Measurements from ENCODE around the gene HSBP1L1. TPM values are rescaled to one million over a fixed set of nuclear protein-coding genes. Genes with fewer than 3 reads are reported as not detected.
"Not testable (repeated sequence)": the region's sequence is repeated elsewhere in the genome, so short reads cannot be mapped to it uniquely, and the experiment has no call there.

The HSBP1L1 gene
- total RNA-seq, 6 experiments from 2014 or later: 16.8 to 35.1 (median 23.7) TPM

DNA sequence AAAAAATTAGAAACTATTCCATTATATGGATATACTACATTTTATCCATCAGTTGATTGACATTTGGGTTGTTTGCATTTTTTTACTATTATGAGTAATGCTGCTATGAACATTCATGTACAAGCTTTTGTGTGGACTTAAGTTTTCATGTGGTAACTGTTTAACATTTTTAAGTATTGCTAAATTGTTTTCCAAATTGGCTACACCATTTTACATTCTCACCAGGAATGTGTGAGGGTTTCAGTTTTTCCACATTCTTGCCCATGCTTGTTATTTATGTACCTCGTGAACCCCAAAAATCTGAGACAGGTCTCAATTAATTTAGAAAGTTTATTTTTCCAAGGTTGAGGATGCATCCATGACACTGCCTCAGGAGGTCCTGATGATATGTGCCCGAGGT lies 27.1 kb downstream of the HSBP1L1 start:
- no peak for TF ChIP-seq POLR2A (IDR thresholded peaks at IDR 0.05)
- no peak for TF ChIP-seq CTCF (IDR thresholded peaks at IDR 0.05)
- no peak for DNase-seq
- intact Hi-C loops (cut with DNase I): loop anchor here in 1 of 2 donors (10.0 kb wide), 1 partner anchor 307 kb away; no protein-coding TSS in a partner anchor
- WGBS (ENCODE audit: insufficient coverage, low coverage, low lambda C conversion rate, missing lambda C conversion rate): 78% methylated on average over 2 of the region's 2 CpGs
- Histone ChIP-seq H3K9me3 (no peaks in the 10 kb centered on the region), H3K4me1 (peaks cover 0 to 16% (median 6%) of the 10 kb centered on the region in 4 donors), H3K27ac (no peak overlapping the region), H3K4me3 (no peak overlapping the region), H3K27me3 (no peaks in the 10 kb centered on the region), H3K36me3 (no peaks in the 10 kb centered on the region)
- ATAC-seq: no peak

GRCh38 chr18:79999701-80000100 lies 35.3 kb downstream of the HSBP1L1 start:
- H3K4me1 ChIP-seq, H3K27ac ChIP-seq, H3K36me3 ChIP-seq, ATAC-seq, DNase-seq, H3K9me3 ChIP-seq, H3K4me3 ChIP-seq, H3K27me3 ChIP-seq: not testable (repeated sequence)
- 85% methylated on average over 2 of the region's 2 CpGs for WGBS (ENCODE audit: insufficient coverage, low coverage, low lambda C conversion rate, missing lambda C conversion rate)
- intact Hi-C loops (cut with DNase I): loop anchor here in 1 of 2 donors (10.0 kb wide), 1 partner anchor 315 kb away; no protein-coding TSS in a partner anchor

DNA sequence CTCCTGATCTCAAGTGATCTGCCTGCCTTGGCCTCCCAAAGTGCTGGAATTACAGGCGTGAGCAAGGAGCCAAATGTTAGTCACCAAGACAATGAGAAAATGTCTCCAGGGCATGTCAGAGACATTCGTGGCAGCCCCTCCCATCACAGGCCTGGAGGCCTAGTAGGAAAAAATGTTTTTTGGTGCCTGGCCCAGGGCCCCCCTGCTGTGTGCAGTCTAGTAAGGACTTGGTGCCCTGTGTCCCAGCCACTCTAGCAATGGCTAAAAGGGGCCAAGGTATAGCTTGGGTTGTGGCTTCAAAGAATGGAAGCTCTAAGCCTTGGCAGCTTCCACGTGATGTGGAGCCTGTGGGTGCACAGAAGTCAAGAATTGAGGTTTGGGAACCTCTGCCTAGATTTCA lies 36.4 kb downstream of the HSBP1L1 start:
- WGBS (ENCODE audit: insufficient coverage, low coverage, low lambda C conversion rate, missing lambda C conversion rate): 45% methylated on average over 2 of the region's 3 CpGs
- no peak for ATAC-seq
- Histone ChIP-seq H3K4me3 (no peak overlapping the region), H3K36me3 (no peaks in the 10 kb centered on the region), H3K27ac (no peak overlapping the region), H3K9me3 (no peaks in the 10 kb centered on the region), H3K27me3 (no peaks in the 10 kb centered on the region), H3K4me1 (no peaks in the 10 kb centered on the region)
- no peak for DNase-seq
- no peak for TF ChIP-seq POLR2A (IDR thresholded peaks at IDR 0.05)
- no peak for TF ChIP-seq CTCF (IDR thresholded peaks at IDR 0.05)
- intact Hi-C loops (cut with DNase I): no loop called here

DNA sequence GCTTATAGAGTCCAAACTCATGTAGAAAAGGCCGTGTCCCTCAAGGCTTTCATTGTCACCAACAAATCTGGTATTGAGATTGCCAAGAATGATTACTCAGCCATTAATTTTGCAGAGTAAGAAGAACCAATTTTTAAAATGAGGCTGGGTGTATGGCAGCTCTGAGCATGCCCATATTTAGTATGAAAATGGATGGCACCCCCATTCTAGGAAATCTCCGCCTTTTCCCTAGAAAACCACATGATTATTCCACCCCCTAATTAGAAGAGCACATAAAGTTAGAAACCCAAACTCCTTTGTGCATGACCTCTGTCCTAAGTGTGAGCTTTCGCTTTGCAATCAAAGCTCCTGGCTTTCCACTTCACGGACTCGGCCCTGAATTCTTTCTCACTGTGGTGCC lies 38.0 kb downstream of the HSBP1L1 start:
- Histone ChIP-seq H3K4me1 (no peaks in the 10 kb centered on the region), H3K9me3 (no peaks in the 10 kb centered on the region), H3K27me3 (no peaks in the 10 kb centered on the region), H3K4me3 (no peak overlapping the region), H3K27ac (no peak overlapping the region), H3K36me3 (no peaks in the 10 kb centered on the region)
- WGBS (ENCODE audit: insufficient coverage, low coverage, low lambda C conversion rate, missing lambda C conversion rate): 80% methylated on average over 5 of the region's 5 CpGs
- intact Hi-C loops (cut with DNase I): no loop called here
- ATAC-seq: no peak
- DNase-seq: no peak
- TF ChIP-seq POLR2A (IDR thresholded peaks at IDR 0.05) (no peak), CTCF (IDR thresholded peaks at IDR 0.05) (no peak)

GRCh38 chr18:80004600-80005342 lies 40.3 kb downstream of the HSBP1L1 start:
- TF ChIP-seq POLR2A (IDR thresholded peaks at IDR 0.05): no peak
- TF ChIP-seq CTCF (IDR thresholded peaks at IDR 0.05): no peak
- Histone ChIP-seq H3K36me3 (no peaks in the 10 kb centered on the region), H3K27ac (no peak overlapping the region), H3K4me1 (no peaks in the 10 kb centered on the region), H3K4me3 (no peak overlapping the region), H3K27me3 (no peaks in the 10 kb centered on the region), H3K9me3 (no peaks in the 10 kb centered on the region)
- intact Hi-C loops (cut with DNase I): no loop called here
- no peak for DNase-seq
- ATAC-seq: no peak
- 70% methylated on average over 7 of the region's 12 CpGs for WGBS (ENCODE audit: insufficient coverage, low coverage, low lambda C conversion rate, missing lambda C conversion rate)

All from right lobe of liver (tissue), 6 donors.